ENCODE measurements around the gene DOCK10.

- TF ChIP-seq, protein P1, sequence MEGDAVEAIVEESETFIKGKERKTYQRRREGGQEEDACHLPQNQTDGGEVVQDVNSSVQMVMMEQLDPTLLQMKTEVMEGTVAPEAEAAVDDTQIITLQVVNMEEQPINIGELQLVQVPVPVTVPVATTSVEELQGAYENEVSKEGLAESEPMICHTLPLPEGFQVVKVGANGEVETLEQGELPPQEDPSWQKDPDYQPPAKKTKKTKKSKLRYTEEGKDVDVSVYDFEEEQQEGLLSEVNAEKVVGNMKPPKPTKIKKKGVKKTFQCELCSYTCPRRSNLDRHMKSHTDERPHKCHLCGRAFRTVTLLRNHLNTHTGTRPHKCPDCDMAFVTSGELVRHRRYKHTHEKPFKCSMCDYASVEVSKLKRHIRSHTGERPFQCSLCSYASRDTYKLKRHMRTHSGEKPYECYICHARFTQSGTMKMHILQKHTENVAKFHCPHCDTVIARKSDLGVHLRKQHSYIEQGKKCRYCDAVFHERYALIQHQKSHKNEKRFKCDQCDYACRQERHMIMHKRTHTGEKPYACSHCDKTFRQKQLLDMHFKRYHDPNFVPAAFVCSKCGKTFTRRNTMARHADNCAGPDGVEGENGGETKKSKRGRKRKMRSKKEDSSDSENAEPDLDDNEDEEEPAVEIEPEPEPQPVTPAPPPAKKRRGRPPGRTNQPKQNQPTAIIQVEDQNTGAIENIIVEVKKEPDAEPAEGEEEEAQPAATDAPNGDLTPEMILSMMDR (IDR thresholded peaks at IDR 0.05): no peak
- no peak for TF ChIP-seq REST (IDR thresholded peaks at IDR 0.05; ENCODE audit: insufficient read depth in 1 of 2, low read depth in 2 of 2, low read length in 1 of 2)
- no peak for TF ChIP-seq SIN3A (IDR thresholded peaks at IDR 0.05; ENCODE audit: borderline replicate concordance, insufficient read depth, low read depth, low read length)
- TF ChIP-seq POLR2AphosphoS5 (IDR thresholded peaks at IDR 0.05; ENCODE audit: low read depth, low read length): no peak
- no peak for TF ChIP-seq TCF7L2 (IDR thresholded peaks at IDR 0.05; ENCODE audit: low read depth, low read length)
Measured at GRCh38 chr2:224890372-224890771, 151.9 kb downstream of the DOCK10 start.

Measured in Panc1 (cell line).